Measurements from ENCODE around the gene DLGAP1. TPM values are rescaled to one million over a fixed set of nuclear protein-coding genes. Genes with fewer than 3 reads are reported as not detected.
"Not testable (repeated sequence)": the region's sequence is repeated elsewhere in the genome, so short reads cannot be mapped to it uniquely, and the experiment has no call there.

The DLGAP1 gene
- total RNA-seq (2014; rRNA removed; shearing (Covaris generic)): 0.99 and 2.8 TPM in 2 replicates

DNA sequence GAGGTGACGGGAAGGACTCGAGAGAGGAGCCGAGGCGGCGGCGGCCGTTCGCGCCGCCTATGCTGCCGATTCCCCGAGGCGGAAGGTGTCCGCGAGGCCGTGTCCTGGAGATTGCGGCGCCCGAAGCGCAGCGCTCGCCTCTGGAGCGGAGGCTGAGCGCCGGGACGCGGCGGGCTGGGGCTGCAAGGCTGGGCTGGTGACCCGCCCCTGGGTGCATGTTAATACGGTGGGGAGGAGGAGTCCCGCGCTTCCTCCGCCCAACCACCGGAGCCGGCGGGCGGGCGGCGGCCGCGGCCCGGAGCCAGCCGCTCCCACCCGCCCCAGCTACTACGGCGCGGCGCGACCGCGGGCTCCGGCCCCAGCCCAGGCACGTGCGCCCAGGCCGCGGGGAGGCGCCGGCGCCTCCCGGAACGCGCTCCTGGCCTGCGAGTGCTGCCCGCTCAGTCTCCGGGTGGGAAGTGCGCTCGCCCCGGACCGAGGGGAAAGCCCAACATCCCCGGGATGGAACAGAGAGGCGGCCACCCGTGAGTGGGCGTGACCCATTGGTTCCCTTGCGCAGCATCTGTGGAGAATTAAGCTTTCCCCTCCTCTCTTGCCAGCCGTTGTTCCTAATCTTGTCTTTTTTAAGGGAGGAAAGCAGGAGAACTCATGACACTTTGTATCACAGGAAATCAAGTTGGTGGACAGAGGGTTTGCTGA, at the start of gene DLGAP1:
Gene DLGAP1, minus strand, starts transcription at position 195 of the 699 bp plus-strand sequence.
- Histone ChIP-seq H3K9me3 (replicated peaks) (no peaks in the 10 kb centered on the region), H3K4me3 (peak within 1 kb of the TSS; percentile 36), H3K27ac (no peak within 1 kb of the TSS), H3K4me1 (no peaks in the 10 kb centered on the region), H3K36me3 (no peaks in the 10 kb centered on the region), H3K27me3 (no peaks in the 10 kb centered on the region)
- peak; percentile 39 to 42 for DNase-seq

DNA sequence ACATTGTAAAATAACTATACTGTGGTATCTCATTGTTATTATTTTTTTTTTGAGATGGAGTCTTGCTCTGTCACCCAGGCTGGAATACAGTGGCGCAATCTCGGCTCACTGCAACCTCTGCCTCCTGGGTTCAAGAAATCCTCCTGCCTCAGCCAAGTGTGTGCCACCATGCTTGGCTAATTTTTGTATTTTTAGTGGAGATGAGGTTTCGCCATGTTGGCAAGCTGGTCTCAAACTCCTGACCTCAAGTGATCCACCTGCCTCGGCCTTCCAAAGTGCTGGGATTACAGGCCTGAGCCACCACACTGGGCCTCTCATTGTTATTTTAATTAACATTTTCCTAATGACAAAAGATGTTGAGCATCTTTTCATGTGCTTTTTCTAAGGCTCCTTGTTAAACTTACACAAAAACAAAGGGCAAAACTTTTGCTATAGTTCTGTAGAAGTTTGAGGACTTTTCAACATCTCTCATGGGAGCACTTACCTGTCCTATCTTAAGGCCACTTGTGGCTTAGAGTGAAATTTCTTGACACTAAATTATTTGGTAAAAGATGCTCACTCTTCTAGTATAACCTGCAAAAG, 39.7 kb upstream of the DLGAP1 start:
- H3K4me3 ChIP-seq; H3K27ac ChIP-seq; H3K36me3 ChIP-seq; H3K27me3 ChIP-seq; DNase-seq; H3K4me1 ChIP-seq; H3K9me3 ChIP-seq (replicated peaks): not testable (repeated sequence)

DNA sequence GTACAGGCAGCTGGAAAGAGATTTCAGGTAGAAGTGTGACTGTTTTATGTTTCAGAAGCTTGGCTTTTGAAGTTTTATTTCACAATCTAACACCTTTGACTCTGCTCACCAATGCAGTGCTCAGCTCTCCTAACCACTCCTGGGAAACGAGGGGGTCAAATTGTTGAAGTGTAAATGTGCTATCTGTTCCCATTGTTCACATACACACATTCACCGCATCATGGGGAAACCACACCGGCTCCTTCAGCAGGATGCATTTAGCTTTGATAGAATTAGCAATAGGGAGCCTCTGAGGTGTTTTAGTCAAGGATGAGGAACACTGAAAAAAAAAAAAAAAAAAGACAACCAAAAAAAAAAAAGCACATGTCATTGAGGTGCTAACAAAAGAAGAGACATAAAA, 13.4 kb upstream of the DLGAP1 start:
- DNase-seq: no peak
- Histone ChIP-seq H3K27ac (no peak overlapping the region), H3K4me1 (no peaks in the 10 kb centered on the region), H3K27me3 (no peaks in the 10 kb centered on the region), H3K4me3 (no peak overlapping the region), H3K9me3 (replicated peaks) (no peaks in the 10 kb centered on the region), H3K36me3 (no peaks in the 10 kb centered on the region)

DNA sequence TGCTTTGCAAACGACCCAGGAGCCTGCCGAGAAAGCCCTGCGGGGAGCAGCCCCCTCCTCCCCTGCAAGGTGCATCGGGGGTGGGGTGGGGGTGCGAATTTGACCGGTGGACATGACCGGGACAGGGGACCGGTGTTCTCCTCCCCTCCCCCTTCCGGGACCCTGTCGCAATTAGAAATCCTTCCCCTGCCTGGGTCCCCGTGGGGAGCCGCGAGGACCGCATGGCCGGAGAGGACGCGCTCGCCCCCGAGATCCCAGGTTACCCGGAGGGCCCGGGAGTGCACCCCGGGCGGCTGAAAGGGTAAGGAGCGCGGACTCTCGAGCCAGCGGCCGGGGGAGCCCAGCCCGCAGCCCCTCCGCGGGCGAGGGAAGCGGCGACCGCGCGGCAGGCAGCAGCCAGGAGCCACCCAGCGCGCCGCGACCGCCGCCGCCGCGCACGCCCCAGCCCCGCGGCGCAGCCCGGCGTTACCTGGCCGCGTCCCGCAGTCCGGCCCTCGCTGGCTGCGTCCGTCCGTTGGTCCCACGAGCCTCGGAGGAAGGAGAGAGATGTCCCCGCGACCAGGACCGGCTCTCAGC, 482 bp downstream of the DLGAP1 start:
- DNase-seq: no peak
- H3K4me3 ChIP-seq: peak overlapping the region; percentile 36
- H3K27ac ChIP-seq: no peak overlapping the region
- no peaks in the 10 kb centered on the region for H3K27me3 ChIP-seq
- H3K36me3 ChIP-seq: no peaks in the 10 kb centered on the region
- H3K4me1 ChIP-seq: peaks cover 3% of the 10 kb centered on the region; the same call in 1 of the 2 replicates
- no peaks in the 10 kb centered on the region for H3K9me3 ChIP-seq (replicated peaks)

DNA sequence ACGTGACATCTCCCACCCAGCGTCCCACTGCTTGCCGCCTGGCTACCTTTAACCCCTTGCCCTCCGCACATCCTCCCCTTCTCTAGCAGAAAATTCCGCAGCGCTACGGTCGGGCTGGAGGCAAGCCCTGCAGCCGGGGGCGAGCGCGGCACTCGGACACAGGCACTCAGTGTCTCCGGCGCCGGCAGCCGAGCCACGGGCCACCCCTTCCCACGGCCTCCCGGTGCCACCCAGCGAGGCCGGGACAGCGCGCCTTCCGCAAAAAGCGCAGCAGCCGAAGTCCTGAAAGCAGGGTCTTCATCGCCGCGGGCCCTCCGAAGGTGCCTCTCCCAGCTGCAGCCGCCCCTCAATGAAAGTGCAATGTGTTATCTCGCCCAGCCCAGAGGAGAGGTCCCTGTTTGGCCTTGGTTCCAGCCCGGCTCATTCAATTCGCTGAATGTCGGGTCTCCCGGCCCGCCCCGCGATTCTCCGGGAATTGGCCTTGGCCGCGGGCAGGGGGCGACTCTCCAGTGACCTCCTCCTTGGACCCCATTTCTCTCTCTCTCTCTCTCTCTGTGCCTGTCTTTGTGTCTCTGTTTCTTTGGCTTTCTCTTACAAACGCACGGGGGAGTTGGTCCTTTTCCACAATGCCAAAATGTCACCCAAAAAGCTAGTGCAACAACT, 1.1 kb downstream of the DLGAP1 start:
- Histone ChIP-seq H3K4me3 (peak overlapping the region; percentile 26), H3K9me3 (replicated peaks) (no peaks in the 10 kb centered on the region), H3K36me3 (no peaks in the 10 kb centered on the region), H3K27me3 (no peaks in the 10 kb centered on the region), H3K27ac (no peak overlapping the region), H3K4me1 (peaks cover 3% of the 10 kb centered on the region; the same call in 1 of the 2 replicates)
- no peak for DNase-seq

DNA sequence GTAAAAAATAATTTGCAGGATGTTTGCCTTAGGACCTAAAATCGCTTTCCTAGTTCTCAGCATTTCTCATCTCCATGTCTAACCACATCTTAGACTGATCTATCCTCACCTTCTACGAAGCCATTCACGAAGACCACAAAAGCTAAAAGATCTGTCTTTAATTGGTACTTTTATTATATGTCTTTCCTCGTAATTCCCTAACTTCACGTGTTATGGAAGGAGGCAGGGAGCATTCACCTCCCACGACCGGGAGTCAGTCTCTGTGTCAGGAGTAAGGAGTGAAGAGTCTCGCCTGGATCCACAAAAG, 1.6 kb downstream of the DLGAP1 start:
- no peak overlapping the region for H3K27ac ChIP-seq
- no peaks in the 10 kb centered on the region for H3K9me3 ChIP-seq (replicated peaks)
- peaks cover 3% of the 10 kb centered on the region; the same call in 1 of the 2 replicates for H3K4me1 ChIP-seq
- H3K27me3 ChIP-seq: no peaks in the 10 kb centered on the region
- no peak for DNase-seq
- H3K36me3 ChIP-seq: no peaks in the 10 kb centered on the region
- peak overlapping the region; percentile 26; the same call in 1 of the 2 replicates for H3K4me3 ChIP-seq

DNA sequence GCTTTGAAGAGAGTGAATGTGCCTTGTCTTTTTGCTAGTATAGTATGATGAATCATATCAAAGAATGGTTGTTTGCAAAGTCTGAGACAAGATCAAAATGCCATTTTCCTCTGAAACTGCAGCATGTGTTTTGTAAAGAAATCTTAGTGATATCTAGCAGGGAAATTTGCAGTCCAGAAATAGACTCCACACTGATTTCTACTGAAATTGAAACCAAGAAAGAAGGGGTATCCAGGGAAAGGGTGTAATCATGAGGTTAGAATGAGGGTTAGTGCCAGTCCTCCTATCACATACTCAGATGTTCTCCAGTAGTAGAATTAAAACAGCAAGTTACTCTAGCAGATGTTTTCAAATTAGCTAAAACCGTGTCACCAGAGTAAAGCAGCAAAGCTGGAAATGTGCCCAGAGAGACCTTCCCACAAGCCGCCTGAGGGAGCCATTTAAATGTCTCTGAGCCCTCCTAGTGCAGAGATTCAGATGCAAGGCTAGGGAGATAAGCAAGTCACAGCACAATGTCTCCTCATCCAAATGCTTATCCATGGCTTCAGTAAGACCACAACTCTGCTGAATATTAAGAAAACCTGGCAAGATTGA, 4.9 kb downstream of the DLGAP1 start:
- H3K9me3 ChIP-seq (replicated peaks): no peaks in the 10 kb centered on the region
- DNase-seq: peak; percentile 10 to 42
- no peaks in the 10 kb centered on the region for H3K27me3 ChIP-seq
- H3K36me3 ChIP-seq: no peaks in the 10 kb centered on the region
- H3K4me1 ChIP-seq: peaks cover 3% of the 10 kb centered on the region; the same call in 1 of the 2 replicates
- no peak overlapping the region for H3K27ac ChIP-seq
- H3K4me3 ChIP-seq: no peak overlapping the region

DNA sequence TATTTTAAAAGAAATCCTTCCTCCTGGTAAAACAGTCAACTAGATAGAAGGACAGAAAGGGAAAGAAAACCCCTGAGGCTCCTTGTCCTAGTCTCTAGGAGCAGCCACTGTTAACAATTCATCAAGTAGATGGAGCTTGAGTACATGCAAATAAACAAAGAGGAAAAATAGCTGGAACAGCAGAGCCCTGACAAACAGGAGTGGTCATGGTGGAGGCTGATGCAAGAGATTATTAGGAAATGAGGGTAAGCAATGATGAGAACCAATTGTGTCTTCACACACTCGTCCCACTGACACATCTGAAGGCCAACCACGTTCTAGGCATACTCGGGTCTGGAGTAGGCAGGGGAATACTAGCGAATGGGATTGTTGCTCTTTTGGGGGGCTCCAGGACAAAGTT, 9.2 kb downstream of the DLGAP1 start:
- no peaks in the 10 kb centered on the region for H3K27me3 ChIP-seq
- no peak for DNase-seq
- no peaks in the 10 kb centered on the region for H3K36me3 ChIP-seq
- H3K9me3 ChIP-seq (replicated peaks): no peaks in the 10 kb centered on the region
- H3K27ac ChIP-seq: no peak overlapping the region
- peaks cover 3% of the 10 kb centered on the region; the same call in 1 of the 2 replicates for H3K4me1 ChIP-seq
- H3K4me3 ChIP-seq: no peak overlapping the region

DNA sequence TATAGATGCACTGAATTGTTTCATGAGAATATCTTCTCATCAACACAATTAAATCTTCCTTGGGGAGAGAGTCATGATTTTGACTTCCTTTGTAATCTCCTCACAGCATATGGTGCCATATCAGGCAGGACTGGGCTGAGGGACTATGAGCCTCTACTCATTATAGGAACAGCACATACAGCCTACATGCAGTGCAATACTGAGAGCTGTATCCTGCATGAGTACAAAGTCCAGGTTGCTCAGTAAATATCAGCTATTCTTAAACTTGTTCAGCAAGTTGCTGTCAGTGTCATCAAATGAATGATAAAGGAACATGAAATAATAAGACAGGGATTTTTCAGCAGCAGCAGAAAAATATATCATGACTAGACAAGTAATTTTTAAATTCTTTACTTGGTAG, 10.8 kb downstream of the DLGAP1 start:
- Histone ChIP-seq H3K9me3 (replicated peaks) (no peaks in the 10 kb centered on the region), H3K27ac (no peak overlapping the region), H3K27me3 (no peaks in the 10 kb centered on the region), H3K4me1 (no peaks in the 10 kb centered on the region), H3K36me3 (no peaks in the 10 kb centered on the region), H3K4me3 (no peak overlapping the region)
- DNase-seq: no peak

DNA sequence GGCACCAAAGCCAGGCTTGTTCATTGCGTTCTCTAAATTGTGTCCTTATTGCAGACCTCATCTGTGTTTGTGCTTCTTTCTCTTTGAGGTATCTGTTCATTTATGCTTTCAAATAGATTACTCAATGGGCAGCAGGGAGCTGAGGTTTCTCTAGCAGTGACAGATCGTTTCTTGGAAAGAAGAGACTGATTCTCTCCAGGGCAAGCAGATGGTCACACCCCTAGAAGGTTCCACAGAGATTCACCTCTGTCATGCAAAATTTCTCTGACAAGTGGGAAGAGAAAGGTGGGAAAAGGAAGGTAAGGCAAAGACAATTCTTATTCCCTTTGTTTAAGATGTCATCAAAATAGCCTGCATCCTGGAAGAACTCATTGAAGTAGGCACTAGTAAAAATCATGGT, 14.0 kb downstream of the DLGAP1 start:
- Histone ChIP-seq H3K9me3 (replicated peaks) (no peaks in the 10 kb centered on the region), H3K4me3 (no peak overlapping the region), H3K36me3 (no peaks in the 10 kb centered on the region), H3K27me3 (no peaks in the 10 kb centered on the region), H3K27ac (no peak overlapping the region), H3K4me1 (no peaks in the 10 kb centered on the region)
- no peak for DNase-seq

DNA sequence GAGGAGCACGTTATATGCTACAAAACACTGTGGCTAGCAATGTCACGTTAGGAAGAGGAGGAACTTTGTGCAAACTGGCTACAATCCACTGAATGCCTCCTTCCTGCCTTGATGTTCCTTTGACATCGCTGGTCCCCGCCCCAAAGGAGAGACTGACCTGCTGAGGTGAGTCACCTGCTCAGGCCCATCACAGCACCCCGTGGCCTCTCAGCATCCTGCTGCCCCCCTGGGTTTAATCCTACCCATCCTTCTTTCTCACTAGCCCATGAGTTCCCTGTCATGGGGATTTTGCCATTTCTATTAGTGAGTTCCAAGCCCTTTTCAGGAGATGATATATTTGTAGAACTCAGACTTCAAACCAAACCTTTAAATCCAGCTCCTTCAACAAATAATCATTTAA, 16.2 kb downstream of the DLGAP1 start:
- H3K4me1 ChIP-seq: no peaks in the 10 kb centered on the region
- no peak overlapping the region for H3K27ac ChIP-seq
- H3K4me3 ChIP-seq: no peak overlapping the region
- H3K27me3 ChIP-seq: no peaks in the 10 kb centered on the region
- DNase-seq: no peak
- H3K9me3 ChIP-seq (replicated peaks): no peaks in the 10 kb centered on the region
- no peaks in the 10 kb centered on the region for H3K36me3 ChIP-seq

DNA sequence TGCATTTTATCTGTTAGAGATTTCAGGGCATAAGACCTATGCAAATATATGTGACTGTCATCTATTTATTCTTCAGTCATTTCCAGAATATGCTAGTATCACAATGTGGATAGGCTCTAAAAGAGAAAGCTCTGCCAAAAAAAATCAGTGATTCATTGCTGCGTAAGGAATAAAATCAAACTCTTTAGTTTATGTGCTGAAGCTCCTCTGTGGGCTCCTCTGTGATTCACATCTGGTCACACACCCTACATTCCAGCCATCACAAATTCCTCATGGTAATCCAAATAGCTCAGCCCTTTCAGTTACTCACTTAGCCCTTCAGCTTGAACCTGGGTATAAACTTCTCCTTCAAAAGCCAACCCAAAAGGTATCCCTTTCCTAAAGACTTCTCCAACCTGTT, 21.4 kb downstream of the DLGAP1 start:
- Histone ChIP-seq H3K4me3 (no peak overlapping the region), H3K27me3 (no peaks in the 10 kb centered on the region), H3K4me1 (no peaks in the 10 kb centered on the region), H3K9me3 (replicated peaks) (no peaks in the 10 kb centered on the region), H3K27ac (no peak overlapping the region), H3K36me3 (no peaks in the 10 kb centered on the region)
- DNase-seq: no peak

DNA sequence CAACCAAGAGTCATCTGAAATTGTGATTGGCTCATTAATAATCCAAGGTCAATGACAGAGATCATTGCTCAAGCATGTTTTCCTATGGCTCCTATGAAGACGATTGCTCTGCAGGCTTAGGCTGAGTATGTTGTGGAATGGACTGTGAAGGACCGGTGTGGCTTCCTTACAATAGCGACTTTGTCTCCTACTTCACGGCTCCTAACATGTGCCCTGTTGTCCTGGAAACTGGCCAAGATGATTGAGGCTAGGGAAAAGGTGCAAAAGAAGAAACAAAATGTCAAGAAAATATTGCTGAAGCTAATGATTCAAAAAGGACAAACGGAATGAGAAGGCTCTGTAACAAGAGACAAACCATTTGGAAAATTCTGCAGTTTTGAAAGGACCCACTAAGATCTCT, 24.3 kb downstream of the DLGAP1 start:
- peak in 1 of 2 experiments; percentile 24 for DNase-seq
- H3K27ac ChIP-seq: no peak overlapping the region

DNA sequence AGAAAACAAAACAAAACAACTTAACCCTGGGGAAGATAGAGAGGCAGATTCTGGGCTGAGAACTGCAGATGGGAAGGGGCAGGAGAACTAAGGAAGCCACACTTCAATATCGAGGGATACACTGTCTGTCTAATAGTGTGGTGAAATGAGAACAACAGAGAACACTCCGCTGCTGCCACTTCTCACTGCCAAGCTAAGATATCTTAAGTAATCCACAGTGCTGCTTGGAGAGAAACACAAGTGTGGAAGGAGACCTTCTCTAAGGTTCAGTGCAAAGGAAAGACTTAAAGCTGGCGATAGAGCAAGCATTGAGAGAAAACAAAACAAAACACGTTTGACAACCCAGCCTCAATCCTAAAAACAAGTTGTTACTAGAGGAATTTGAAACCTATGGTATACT, 37.4 kb downstream of the DLGAP1 start:
- no peaks in the 10 kb centered on the region for H3K36me3 ChIP-seq
- no peaks in the 10 kb centered on the region for H3K4me1 ChIP-seq
- H3K9me3 ChIP-seq (replicated peaks): no peaks in the 10 kb centered on the region
- no peak overlapping the region for H3K4me3 ChIP-seq
- H3K27ac ChIP-seq: no peak overlapping the region
- DNase-seq: no peak
- H3K27me3 ChIP-seq: no peaks in the 10 kb centered on the region

More for the DNA sequence above, 24.3 kb downstream of the DLGAP1 start:
- no peaks in the 10 kb centered on the region for H3K9me3 ChIP-seq (replicated peaks)
- no peaks in the 10 kb centered on the region for H3K36me3 ChIP-seq
- H3K27me3 ChIP-seq: no peaks in the 10 kb centered on the region
- no peak overlapping the region for H3K4me3 ChIP-seq
- no peaks in the 10 kb centered on the region for H3K4me1 ChIP-seq

DNA sequence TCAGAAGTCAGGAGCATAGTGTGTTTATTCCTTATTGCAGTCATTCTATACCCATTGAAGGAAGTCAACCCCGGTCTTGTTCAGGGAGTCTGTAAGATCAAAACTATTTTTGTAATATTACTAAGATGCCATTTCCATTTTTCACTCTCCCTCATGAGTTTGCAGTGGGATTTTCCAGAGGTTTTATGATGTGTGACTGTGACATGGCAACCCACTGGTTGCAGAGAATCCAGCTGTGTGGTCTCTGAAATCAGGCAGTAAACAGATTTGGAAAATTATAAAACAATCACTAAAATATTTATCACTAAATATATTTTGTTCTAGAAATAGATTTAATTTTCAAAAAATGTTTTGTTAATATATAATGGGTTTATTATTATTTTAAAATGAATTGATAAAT, 38.1 kb downstream of the DLGAP1 start:
- Histone ChIP-seq H3K9me3 (replicated peaks) (no peaks in the 10 kb centered on the region), H3K4me1 (no peaks in the 10 kb centered on the region), H3K36me3 (no peaks in the 10 kb centered on the region), H3K4me3 (no peak overlapping the region), H3K27me3 (no peaks in the 10 kb centered on the region), H3K27ac (no peak overlapping the region)
- DNase-seq: no peak
